Panc1 (cell line): Measurements from ENCODE around the gene BICRAL. TPM values are rescaled to one million over a fixed set of nuclear protein-coding genes. Genes with fewer than 3 reads are reported as not detected.

Source experiments
- ATAC-seq: fragments of 200-7000 bp; cut with Tn5 transposase; 2 replicates; pipeline ENCODE4 v1.9.1; 2020; ENCODE audit warnings: mild to moderate bottlenecking, moderate library complexity
- BruUV-seq: library from RNA; stranded (reverse); fragments of 400-500 nt; replicated peaks from 2 replicates; lab custom pipeline; 2021; lab: Mats Ljungman, UMichigan
- CTCF ChIA-PET: fragments of 300-600 bp; sonication (Branson Sonifier 250); formaldehyde crosslinking; loops from one replicate; lab custom pipeline; 2022; ENCODE audit warnings: antibody characterized with exemption; lab: Charles Lee
- POLR2A ChIA-PET: fragments of 300-600 bp; sonication (Branson Sonifier 250); formaldehyde crosslinking; loops from one replicate; lab custom pipeline; 2022; ENCODE audit warnings: antibody characterized with exemption; lab: Charles Lee
- DNase-seq: peaks from one replicate; pipeline ENCODE4 v3.0.0-alpha.2; 2010; ENCODE audit warnings: low read depth, low spot score
- H3K27ac ChIP-seq: 2 replicates; pipeline ENCODE4 v1.5.1; 2011; ENCODE audit warnings: mild to moderate bottlenecking, low read length, inconsistent platforms
- H3K27me3 ChIP-seq: fragments of 200-500 bp; sonication (Bioruptor generic); 2 replicates; pipeline ENCODE4 v1.6.0; 2014; ENCODE audit warnings: low read length, inconsistent platforms; ENCODE audit not compliant: control insufficient read depth, insufficient read depth
- H3K36me3 ChIP-seq: fragments of 200-500 bp; sonication (Bioruptor generic); 2 replicates; pipeline ENCODE4 v1.5.1; 2014; ENCODE audit warnings: inconsistent platforms, mild to moderate bottlenecking, low read length, moderate library complexity; ENCODE audit not compliant: control insufficient read depth, insufficient read depth
- H3K4me1 ChIP-seq: 2 replicates; pipeline ENCODE4 v1.5.1; 2011; ENCODE audit warnings: inconsistent platforms, mild to moderate bottlenecking, low read length, moderate library complexity; ENCODE audit not compliant: control insufficient read depth, insufficient read depth
- H3K4me3 ChIP-seq, 2 experiments: 2 replicates each; pipeline ENCODE4 v1.5.1; 2011 to 2012; ENCODE audit warnings: low read depth in 2 of 2, low read length in 2 of 2, mild to moderate bottlenecking in 2 of 2, inconsistent platforms in 1 of 2, moderate library complexity in 1 of 2
- H3K9me3 ChIP-seq: fragments of 200-500 bp; sonication (Bioruptor generic); 2 replicates; pipeline ENCODE4 v1.5.1; 2014; ENCODE audit warnings: low read depth, mild to moderate bottlenecking, inconsistent platforms, low read length, moderate library complexity; ENCODE audit not compliant: control insufficient read depth, insufficient read depth
- POLR2AphosphoS5 ChIP-seq: IDR thresholded peaks from 2 replicates; pipeline ENCODE4 v1.6.1; 2012; ENCODE audit warnings: mild to moderate bottlenecking, low read depth, low read length, moderate library complexity
- SIN3A ChIP-seq: IDR thresholded peaks from 2 replicates; pipeline ENCODE4 v1.6.1; 2012; ENCODE audit warnings: low read depth, mild to moderate bottlenecking, low read length, moderate library complexity, borderline replicate concordance; ENCODE audit not compliant: insufficient read depth
- TCF7L2 ChIP-seq: IDR thresholded peaks from 2 replicates; pipeline ENCODE4 v1.6.1; 2011; ENCODE audit warnings: mild to moderate bottlenecking, low read depth, low read length, inconsistent platforms
- in situ Hi-C: cut with HindIII; loops from 2 replicates; pipeline ENCODE4 v1.10.0; 2016; ENCODE audit warnings: low sequenced_read_pairs, low pct_unique_long_range_greater_than_20kb
- intact Hi-C: fragments of 100-400 bp; cut with micrococcal nuclease; formaldehyde crosslinking; loops from one replicate; pipeline ENCODE4 v1.10.0; 2022; ENCODE audit not compliant: unreplicated experiment
- total RNA-seq: library from RNA; stranded (reverse); gene quantifications from one replicate; pipeline ENCODE4 v1.2.1, GENCODE V29; 2021; ENCODE audit not compliant: unreplicated experiment
- TF ChIP-seq, protein P1 (sequence below): fragments of 450-650 bp; IDR thresholded peaks from 2 replicates; pipeline ENCODE4 v1.5.1; 2017; ENCODE audit warnings: mild to moderate bottlenecking
- TF ChIP-seq, protein P2 (sequence below), 2 experiments: IDR thresholded peaks; 2 replicates each; pipeline ENCODE4 v1.6.1; 2011 to 2012; ENCODE audit warnings: low read depth in 2 of 2, control low read depth in 1 of 2, low read length in 1 of 2, mild to moderate bottlenecking in 1 of 2, moderate library complexity in 1 of 2; ENCODE audit not compliant: insufficient read depth in 1 of 2

The BICRAL gene
- total RNA-seq, 1 experiment from 2014 or later: 12.9 TPM

DNA sequence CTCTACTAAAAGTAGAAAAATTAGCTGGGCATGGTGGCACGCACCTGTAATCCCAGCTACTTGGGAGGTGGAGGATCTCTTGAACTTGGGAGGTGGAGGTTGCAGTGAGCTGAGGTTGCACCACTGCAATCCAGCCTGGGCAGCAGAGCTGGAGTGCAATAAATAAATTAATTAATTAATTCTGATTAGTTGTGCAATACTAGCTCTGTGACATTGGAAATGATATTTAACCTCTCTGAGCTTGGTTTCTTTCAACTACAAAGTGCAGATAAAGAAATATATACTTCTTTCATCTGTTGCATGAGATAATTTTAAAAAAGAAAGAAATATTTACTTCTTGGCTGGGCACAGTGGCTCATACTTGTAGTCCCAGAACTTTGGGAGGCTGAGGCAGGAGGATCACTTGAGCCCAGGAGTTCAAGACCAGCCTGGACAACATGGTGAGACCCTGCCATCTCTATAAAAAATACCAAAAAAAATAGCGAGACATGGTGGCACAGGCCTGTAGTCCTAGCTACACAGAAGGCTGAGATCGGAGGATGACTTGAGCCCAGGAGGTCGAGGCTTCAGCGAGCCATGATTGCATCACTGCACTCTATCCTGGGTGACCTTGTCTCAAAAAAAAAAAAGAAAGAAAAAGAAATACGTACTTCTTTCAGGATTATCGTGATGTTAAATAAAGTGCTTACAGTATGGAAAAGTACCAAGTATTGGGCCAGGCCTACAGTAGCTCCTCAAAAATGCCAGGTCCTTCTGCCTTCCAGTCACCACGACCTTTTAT lies 20.4 kb upstream of the BICRAL start:
- no TSS peak for BruUV-seq
- no peak for ATAC-seq
- no peak overlapping the region for H3K27ac ChIP-seq
- ChIA-PET POLR2A (interaction anchor here (0.6 kb wide), 3 partner anchors 20 to 526 kb away, joined by 3 to 4 read pairs (median 3); no protein-coding TSS in a partner anchor), CTCF (no interaction called here)
- peaks cover 12% of the 10 kb centered on the region for H3K4me1 ChIP-seq
- no peaks in the 10 kb centered on the region for H3K36me3 ChIP-seq
- H3K27me3 ChIP-seq: no peaks in the 10 kb centered on the region
- intact Hi-C loops (no loop called here), in situ Hi-C loops (no loop called here)
- DNase-seq: no peak
- H3K9me3 ChIP-seq: no peaks in the 10 kb centered on the region
- H3K4me3 ChIP-seq: no peak overlapping the region
- TF ChIP-seq, protein P1, sequence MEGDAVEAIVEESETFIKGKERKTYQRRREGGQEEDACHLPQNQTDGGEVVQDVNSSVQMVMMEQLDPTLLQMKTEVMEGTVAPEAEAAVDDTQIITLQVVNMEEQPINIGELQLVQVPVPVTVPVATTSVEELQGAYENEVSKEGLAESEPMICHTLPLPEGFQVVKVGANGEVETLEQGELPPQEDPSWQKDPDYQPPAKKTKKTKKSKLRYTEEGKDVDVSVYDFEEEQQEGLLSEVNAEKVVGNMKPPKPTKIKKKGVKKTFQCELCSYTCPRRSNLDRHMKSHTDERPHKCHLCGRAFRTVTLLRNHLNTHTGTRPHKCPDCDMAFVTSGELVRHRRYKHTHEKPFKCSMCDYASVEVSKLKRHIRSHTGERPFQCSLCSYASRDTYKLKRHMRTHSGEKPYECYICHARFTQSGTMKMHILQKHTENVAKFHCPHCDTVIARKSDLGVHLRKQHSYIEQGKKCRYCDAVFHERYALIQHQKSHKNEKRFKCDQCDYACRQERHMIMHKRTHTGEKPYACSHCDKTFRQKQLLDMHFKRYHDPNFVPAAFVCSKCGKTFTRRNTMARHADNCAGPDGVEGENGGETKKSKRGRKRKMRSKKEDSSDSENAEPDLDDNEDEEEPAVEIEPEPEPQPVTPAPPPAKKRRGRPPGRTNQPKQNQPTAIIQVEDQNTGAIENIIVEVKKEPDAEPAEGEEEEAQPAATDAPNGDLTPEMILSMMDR: no peak
- no peak for TF ChIP-seq SIN3A
- TF ChIP-seq, protein P2, sequence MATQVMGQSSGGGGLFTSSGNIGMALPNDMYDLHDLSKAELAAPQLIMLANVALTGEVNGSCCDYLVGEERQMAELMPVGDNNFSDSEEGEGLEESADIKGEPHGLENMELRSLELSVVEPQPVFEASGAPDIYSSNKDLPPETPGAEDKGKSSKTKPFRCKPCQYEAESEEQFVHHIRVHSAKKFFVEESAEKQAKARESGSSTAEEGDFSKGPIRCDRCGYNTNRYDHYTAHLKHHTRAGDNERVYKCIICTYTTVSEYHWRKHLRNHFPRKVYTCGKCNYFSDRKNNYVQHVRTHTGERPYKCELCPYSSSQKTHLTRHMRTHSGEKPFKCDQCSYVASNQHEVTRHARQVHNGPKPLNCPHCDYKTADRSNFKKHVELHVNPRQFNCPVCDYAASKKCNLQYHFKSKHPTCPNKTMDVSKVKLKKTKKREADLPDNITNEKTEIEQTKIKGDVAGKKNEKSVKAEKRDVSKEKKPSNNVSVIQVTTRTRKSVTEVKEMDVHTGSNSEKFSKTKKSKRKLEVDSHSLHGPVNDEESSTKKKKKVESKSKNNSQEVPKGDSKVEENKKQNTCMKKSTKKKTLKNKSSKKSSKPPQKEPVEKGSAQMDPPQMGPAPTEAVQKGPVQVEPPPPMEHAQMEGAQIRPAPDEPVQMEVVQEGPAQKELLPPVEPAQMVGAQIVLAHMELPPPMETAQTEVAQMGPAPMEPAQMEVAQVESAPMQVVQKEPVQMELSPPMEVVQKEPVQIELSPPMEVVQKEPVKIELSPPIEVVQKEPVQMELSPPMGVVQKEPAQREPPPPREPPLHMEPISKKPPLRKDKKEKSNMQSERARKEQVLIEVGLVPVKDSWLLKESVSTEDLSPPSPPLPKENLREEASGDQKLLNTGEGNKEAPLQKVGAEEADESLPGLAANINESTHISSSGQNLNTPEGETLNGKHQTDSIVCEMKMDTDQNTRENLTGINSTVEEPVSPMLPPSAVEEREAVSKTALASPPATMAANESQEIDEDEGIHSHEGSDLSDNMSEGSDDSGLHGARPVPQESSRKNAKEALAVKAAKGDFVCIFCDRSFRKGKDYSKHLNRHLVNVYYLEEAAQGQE (IDR thresholded peaks at IDR 0.05; ENCODE audit: insufficient read depth in 1 of 2, low read depth in 2 of 2, low read length in 1 of 2): no peak
- TF ChIP-seq TCF7L2: no peak
- no peak for TF ChIP-seq POLR2AphosphoS5

DNA sequence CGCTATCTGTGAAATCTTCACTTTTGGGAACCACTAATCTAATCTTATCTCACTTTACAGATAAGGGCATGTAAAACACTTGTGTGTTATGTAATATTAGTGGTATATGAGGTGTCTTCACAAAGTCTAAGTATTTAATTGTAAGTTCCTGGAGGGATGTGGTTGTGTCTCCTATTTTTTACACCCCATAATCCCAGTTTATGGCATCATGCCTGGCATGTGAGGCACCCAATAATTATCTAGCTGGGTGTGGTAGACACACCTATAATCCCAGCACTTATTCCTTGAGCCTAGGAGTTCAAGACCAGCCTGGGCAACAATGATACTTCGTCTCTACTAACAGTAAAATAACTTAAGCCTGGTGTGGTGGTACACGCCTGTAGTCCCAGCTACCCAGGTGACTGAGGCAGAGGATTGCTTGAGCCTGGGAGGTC lies 19.4 kb upstream of the BICRAL start:
- POLR2A ChIA-PET: interaction anchor here (0.5 to 0.6 kb wide), 5 partner anchors 8 to 337 kb away, joined by 3 to 19 read pairs (median 4); partner anchors contain the start of genes BICRAL and TBCC
- in situ Hi-C loops (no loop called here), intact Hi-C loops (no loop called here)
- peaks cover 13% of the 10 kb centered on the region for H3K4me1 ChIP-seq
- BruUV-seq: no TSS peak
- no peaks in the 10 kb centered on the region for H3K9me3 ChIP-seq
- H3K4me3 ChIP-seq: no peak overlapping the region
- DNase-seq (no peak), ATAC-seq (no peak)
- TF ChIP-seq, protein P1: no peak
- TF ChIP-seq, protein P2 (IDR thresholded peaks at IDR 0.05; ENCODE audit: insufficient read depth in 1 of 2, low read depth in 2 of 2, low read length in 1 of 2): no peak
- no peak for TF ChIP-seq TCF7L2
- TF ChIP-seq SIN3A: no peak
- no peak for TF ChIP-seq POLR2AphosphoS5
- H3K36me3 ChIP-seq: no peaks in the 10 kb centered on the region
- H3K27ac ChIP-seq: no peak overlapping the region
- CTCF ChIA-PET: no interaction called here
- no peaks in the 10 kb centered on the region for H3K27me3 ChIP-seq
